HG02970 (cell line): ENCODE data around the gene SV2B.
"Not testable (repeated sequence)": the region's sequence is repeated elsewhere in the genome, so short reads cannot be mapped to it uniquely, and the experiment has no call there.

Experiments used
- ATAC-seq: cut with Tn5 transposase; IDR thresholded peaks from one replicate; pipeline ENCODE4 v1.9.1; 2021; ENCODE audit warnings: mild to moderate bottlenecking, moderate library complexity, moderate number of reproducible peaks; ENCODE audit not compliant: unreplicated experiment, low FRiP score

SV2B gene

GRCh38 chr15:91302588-91303439 is 202.8 kb downstream of the SV2B start:
- no peak for ATAC-seq

DNA sequence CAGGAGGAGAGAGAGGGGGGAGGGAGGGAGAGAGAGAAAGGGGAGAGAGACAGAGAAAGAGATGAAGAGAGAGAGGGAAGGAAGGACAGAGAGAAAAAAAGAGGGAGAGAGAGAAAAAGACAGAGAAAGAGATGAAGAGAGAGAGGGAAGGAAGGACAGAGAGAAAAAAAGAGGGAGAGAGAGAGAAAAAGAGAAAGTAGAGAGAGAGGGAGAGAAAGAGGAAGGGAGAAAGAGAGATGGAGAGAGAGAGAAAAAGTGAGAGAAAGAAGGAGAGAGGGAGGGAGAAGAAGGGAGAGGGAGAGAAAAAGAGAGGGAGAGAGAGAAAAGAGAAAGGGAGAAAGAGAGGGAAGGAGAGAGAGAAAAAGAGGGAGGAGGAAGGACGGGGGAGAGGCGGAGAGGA is 204.2 kb downstream of the SV2B start:
- ATAC-seq = no peak

GRCh38 chr15:91304786-91305185 is 204.7 kb downstream of the SV2B start:
- no peak for ATAC-seq

GRCh38 chr15:91306144-91306543 is 206.1 kb downstream of the SV2B start:
- no peak for ATAC-seq

GRCh38 chr15:91307601-91308000 is 207.5 kb downstream of the SV2B start:
- ATAC-seq = no peak

DNA sequence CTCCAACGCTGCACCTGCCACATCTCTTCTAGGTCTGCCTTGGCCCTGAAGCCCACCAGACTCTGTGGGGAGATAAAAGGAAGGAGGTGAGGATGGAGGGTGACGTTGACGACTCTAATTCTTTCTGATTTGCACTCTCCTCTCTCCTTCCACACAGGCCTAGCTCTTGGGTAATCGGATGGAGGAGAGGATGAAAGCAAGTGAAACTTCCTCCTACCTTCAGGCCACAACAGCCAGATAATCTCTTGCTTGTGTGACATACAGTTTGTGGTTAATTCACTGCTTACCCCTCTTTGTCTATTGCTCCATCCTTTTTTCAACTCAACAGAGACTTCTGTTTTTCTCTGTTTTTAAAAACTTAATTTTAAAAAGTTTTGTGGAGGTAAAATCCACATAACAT is 208.1 kb downstream of the SV2B start:
- ATAC-seq = no peak

GRCh38 chr15:91308855-91309254 is 208.8 kb downstream of the SV2B start:
- ATAC-seq = no peak

DNA sequence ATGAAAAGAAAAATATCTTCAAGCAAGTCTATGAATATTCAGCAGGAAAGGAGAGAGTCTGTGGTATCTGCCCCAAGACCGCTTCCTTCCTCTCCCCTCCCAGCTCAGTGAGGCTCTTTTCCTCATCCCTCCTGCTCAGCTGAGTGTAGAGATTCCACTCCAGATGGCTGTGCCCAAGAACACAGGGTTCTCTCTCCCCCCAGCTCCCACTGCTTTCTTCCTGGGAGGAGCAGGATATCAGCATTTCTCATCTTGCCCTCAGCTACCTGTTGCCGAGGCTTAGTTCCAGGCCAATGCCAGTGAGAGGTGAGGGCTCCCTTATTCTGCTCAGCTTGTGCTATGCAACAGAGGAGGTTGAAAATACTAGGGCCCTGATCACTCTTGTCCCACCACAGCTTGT is 211.9 kb downstream of the SV2B start:
- ATAC-seq = no peak

DNA sequence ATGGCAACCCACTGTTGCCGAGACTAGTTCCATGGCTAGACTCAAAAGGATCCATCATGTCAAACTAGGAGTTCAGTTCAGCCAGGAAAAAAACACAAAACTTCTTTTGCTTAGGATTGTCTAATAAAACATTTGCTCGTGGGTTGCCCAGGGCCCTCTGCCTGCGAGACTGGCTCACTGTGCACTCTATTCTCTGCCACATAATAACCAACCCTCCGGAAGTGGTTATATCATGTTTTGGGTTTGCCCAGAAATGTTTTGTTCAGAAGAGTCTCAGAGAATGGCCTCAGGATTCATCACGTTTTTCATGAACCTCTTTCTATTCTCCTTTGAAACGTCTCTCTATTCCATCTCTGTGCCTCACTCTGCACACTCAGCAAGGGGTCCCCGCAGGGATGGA is 216.1 kb downstream of the SV2B start:
- ATAC-seq = no peak

DNA sequence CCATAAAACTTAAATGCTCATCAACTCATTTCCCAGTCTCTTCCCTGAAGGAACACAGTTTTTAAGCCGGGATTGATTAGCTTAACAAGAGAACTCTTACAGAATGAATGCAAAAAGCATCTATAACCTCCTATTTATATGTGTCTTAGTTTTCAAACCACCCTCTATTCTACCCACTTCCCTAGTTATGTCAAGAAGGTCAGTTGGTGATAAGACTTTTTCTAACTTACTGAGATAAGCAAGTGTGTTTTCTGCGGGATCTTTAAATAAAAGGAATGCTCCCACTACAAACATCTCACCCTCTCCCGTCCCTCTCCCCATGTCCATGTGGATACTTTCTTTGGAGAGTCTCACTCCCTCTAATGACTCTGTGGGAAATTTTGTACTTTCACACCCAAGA is 218.5 kb downstream of the SV2B start:
- no peak for ATAC-seq

DNA sequence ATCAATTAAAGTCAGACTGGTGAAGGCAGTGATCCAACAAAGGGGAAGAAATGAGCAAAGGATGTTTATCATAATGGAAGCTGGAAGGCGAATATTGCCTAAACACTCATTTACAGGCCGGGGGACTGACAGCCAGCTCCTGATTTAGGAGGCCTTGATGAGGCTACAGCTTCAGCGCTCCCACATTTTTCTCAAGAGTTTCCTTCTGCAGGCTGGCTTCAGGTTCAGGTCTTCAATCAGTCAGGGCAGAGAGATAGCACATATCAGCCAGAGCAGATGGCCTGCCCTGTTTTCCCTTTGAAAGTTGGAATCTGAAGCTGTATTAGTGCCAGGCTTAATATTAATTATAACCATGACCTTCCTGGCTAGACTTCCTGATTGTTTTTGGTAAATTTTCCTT is 218.9 kb downstream of the SV2B start:
- no peak for ATAC-seq

DNA sequence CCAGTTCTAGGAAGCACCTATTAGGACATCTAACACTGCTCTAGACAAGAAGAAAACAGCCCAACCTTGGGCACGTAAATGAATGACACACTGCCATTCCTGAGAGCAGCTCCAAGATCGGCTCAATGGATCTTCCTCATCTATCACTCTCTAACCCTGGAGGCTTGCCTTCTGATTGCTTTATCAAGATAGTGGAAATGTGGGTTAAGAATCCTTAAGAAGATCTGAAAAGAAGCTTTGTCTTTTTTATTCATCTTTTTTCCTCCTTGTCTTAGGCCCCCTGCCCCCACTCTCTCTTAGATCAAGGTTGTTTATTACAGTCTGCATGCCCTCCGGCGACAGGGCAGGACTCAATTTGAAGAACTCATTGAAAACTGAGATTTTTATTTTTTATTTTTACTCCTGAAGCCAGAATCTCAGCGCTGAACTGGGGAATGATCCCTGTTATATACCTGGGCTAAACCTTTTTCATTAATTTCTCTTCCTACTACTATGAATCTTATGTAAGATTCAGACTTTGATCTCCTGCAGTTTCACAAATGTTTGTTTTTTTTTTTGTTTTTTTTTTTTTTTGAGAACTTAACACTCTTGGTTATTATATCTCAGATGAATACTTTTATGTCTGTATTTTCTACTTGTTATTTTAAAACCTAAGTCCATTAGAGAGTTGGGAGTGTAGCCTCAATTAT is 219.5 kb downstream of the SV2B start:
- no peak for ATAC-seq

- ATAC-seq = no peak
Measured at GRCh38 chr15:91320101-91320500, 220.0 kb downstream of the SV2B start.

DNA sequence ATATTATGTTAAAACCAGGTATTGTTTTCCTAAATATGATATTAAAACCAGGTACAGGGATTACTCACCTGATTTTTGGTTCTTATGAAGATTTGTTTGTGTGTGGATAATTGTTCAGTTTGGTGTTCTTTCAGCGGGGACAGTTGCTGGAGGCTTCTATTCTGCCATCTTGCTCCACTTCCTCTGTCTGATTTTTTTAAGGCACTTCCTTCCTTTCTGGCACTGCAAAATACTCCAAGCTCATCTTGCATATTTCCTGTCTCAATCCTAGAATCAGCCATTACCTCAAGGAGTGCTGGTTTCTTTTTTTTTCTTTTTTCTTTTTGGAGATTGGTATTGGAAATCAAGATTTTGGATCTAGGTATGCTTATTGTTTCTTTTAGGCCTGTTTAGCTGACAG is 229.9 kb downstream of the SV2B start:
- ATAC-seq = no peak

- ATAC-seq = no peak
Measured at GRCh38 chr15:91331581-91331980, 231.5 kb downstream of the SV2B start.

DNA sequence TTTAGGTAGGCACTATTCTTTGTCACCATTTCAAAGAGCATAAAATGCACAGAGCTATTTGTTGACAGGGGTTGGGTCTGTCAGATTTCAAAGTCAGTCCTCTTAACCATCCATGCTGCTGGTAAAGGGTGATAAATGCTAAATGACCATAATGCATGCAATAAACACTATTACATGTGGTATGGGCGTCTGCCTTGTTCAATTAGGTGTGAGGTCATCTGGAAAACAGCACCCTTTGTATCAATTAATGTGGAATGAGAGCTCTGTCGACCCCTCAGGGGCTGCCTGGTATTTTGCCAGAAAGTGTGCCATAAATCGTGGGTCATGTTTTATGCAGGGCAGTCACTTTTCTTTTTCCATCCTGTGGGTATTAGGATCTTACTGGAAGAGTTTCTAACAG is 235.6 kb downstream of the SV2B start:
- ATAC-seq = no peak

GRCh38 chr15:91336687-91337086 is 236.6 kb downstream of the SV2B start:
- ATAC-seq = no peak

DNA sequence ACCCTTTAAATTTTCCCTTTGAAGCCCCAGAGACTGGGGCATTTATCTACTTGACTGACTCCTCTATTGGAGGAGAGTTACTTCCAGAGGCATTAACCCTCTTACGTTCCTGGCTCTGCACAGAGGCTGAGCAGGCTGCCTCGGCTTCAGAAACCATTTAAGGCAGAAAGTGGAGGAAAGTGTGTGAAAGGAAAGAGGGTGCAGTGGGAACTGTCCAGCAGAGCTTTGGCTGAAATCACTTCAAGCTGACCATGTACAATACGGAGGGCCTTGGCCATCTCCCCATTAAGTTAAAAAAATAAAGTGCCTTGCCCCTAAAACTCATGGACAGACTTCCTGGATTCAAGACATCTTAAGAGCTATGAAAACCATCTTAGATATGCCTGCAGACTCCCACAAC is 238.7 kb downstream of the SV2B start:
- no peak for ATAC-seq

- no peak for ATAC-seq
Measured at GRCh38 chr15:91342097-91342496, 242.0 kb downstream of the SV2B start.

DNA sequence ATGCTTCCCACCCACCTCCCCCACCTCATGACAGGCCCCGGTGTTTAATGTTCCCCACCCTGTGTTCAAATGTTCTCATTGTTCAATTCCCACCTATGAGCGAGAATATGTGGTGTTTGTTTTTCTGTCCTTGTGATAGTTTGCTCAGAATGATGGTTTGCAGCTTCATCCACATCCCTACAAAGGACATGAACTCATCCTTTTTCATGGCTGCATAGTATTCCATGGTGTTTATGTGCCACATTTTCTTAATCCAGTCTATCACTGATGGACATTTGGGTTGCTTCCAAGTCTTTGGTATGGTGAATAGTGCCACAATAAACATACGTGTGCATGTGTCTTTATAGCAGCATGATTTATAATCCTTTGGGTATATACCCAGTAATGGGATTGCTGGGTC is 244.9 kb downstream of the SV2B start:
- ATAC-seq = not testable (repeated sequence)

GRCh38 chr15:91345736-91346135 is 245.7 kb downstream of the SV2B start:
- no peak for ATAC-seq

DNA sequence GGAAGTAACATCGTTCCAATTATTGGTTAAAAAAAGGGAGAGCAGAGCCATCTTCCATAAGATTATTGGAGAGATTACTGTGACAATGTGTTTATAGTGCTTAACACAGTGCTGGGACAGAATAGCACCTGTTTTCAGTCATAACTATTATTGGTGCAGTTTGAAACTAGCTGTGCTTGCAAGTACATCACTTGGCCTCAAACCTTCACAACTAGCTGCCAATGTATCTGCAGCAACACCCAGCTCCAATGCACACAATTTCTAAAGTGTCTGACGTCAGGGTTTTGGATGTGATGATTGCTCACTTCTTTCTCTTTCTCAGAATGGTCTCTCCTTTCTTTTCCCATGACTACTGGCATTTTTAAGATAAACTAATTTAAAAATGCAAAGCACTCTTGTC is 246.2 kb downstream of the SV2B start:
- ATAC-seq = no peak
